K562 (cell line): ENCODE measurements around the gene WWTR1. TPM values are rescaled to one million over a fixed set of nuclear protein-coding genes. Genes with fewer than 3 reads are reported as not detected.

Experiments used
- ATAC-seq: fragments of 200-7000 bp; cut with Tn5 transposase; 3 replicates; pipeline ENCODE4 v1.9.1; 2020; ENCODE audit warnings: moderate library complexity
- BruUV-seq: library from RNA; stranded (reverse); fragments of 400-500 nt; replicated peaks from 2 replicates; lab custom pipeline; 2021; lab: Mats Ljungman, UMichigan
- CTCF ChIA-PET: fragments of 300-600 bp; formaldehyde crosslinking; extraction: SDS; loops from one replicate; lab custom pipeline; 2021; ENCODE audit warnings: low intra/inter-chr PET ratio; lab: Yijun Ruan, JAX
- POLR2A ChIA-PET: fragments of 300-600, 350-650 bp; sonication (Branson Sonifier 250); formaldehyde crosslinking; extraction: SDS; loops from one replicate; lab custom pipeline; 2021; ENCODE audit warnings: antibody characterized with exemption, inconsistent platforms; lab: Yijun Ruan, JAX
- DNase-seq, 4 experiments: peaks; one replicate each; pipeline versions ENCODE4 v3.0.0 to v3.0.0-alpha.2; 2011 to 2018; ENCODE audit warnings: low spot score in 3 of 4, mixed read lengths in 3 of 4; ENCODE audit errors: extremely low read depth in 1 of 4
- FAIRE-seq: peaks from 2 replicates; lab custom pipeline; 2011; peaks lifted over from hg19 to GRCh38; lab: Jason Lieb, UNC
- H2AFZ ChIP-seq: 2 replicates; pipeline ENCODE4 v1.6.0; 2011; ENCODE audit warnings: low read depth, low read length, control low read depth, inconsistent platforms
- H3K27ac ChIP-seq: fragments of 200-600 bp; 3 replicates; pipeline ENCODE4 v1.8.0; 2011; ENCODE audit warnings: low read depth, mild to moderate bottlenecking, control low read depth, inconsistent platforms, low read length, moderate library complexity, mixed read lengths; ENCODE audit errors: extremely low read depth
- H3K27me3 ChIP-seq, 2 experiments: fragments of 300-600 bp in 1 of 2; 2 replicates in 1 of 2; 3 replicates in 1 of 2; pipeline versions ENCODE4 v1.6.0 to v1.8.0; 2011; ENCODE audit warnings: inconsistent platforms in 2 of 2, low read length in 2 of 2, mild to moderate bottlenecking in 1 of 2, mixed read lengths in 1 of 2, moderate library complexity in 1 of 2; ENCODE audit not compliant: control insufficient read depth in 2 of 2, insufficient read depth in 2 of 2
- H3K36me3 ChIP-seq: fragments of 300-600 bp; 3 replicates; pipeline ENCODE4 v1.8.0; 2011; ENCODE audit warnings: mild to moderate bottlenecking, low read length, inconsistent platforms; ENCODE audit not compliant: control insufficient read depth, insufficient read depth
- H3K4me1 ChIP-seq, 2 experiments: fragments of 200-600 bp in 1 of 2; replicated peaks in 1 of 2; 2 replicates in 1 of 2; 3 replicates in 1 of 2; pipeline versions ENCODE4 v1.5.1 to v1.8.0; 2011; ENCODE audit warnings: inconsistent platforms in 2 of 2, low read length in 2 of 2, mild to moderate bottlenecking in 1 of 2, mixed read lengths in 1 of 2, moderate library complexity in 1 of 2; ENCODE audit not compliant: control insufficient read depth in 2 of 2, insufficient read depth in 2 of 2
- H3K4me2 ChIP-seq: 2 replicates; pipeline ENCODE4 v1.6.1; 2011; ENCODE audit warnings: low read length, control low read depth, inconsistent platforms, mixed read lengths; ENCODE audit not compliant: insufficient read depth
- H3K4me3 ChIP-seq: fragments of 200-600 bp; sonication (generic), shearing (Covaris generic); 2 replicates; pipeline ENCODE4 v1.5.1; 2016; ENCODE audit warnings: control low read depth, inconsistent platforms
- H3K79me2 ChIP-seq: fragments of 200-600 bp; 3 replicates; pipeline ENCODE4 v1.8.0; 2011; ENCODE audit warnings: low read length, inconsistent platforms; ENCODE audit not compliant: control insufficient read depth, insufficient read depth
- H3K9ac ChIP-seq, 2 experiments: 2 replicates each; pipeline versions ENCODE4 v1.6.0 to v1.6.1; 2011; ENCODE audit warnings: low read depth in 2 of 2, low read length in 2 of 2, control low read depth in 1 of 2, inconsistent platforms in 1 of 2, mild to moderate bottlenecking in 1 of 2, mixed read lengths in 1 of 2; ENCODE audit not compliant: insufficient read depth in 1 of 2
- H3K9me1 ChIP-seq: one replicate; pipeline ENCODE4 v1.6.0; 2011; ENCODE audit warnings: inconsistent platforms, mild to moderate bottlenecking, low read length, moderate library complexity; ENCODE audit not compliant: control insufficient read depth, insufficient read depth
- H3K9me3 ChIP-seq: replicated peaks from 2 replicates; pipeline ENCODE4 v1.5.1; 2011; ENCODE audit warnings: low read depth, low read length, inconsistent platforms; ENCODE audit not compliant: control insufficient read depth, insufficient read depth
- H4K20me1 ChIP-seq: replicated peaks from 2 replicates; pipeline ENCODE4 v1.6.1; 2011; ENCODE audit warnings: low read length, inconsistent platforms, mixed read lengths; ENCODE audit not compliant: control insufficient read depth, insufficient read depth
- EP400 ChIP-seq: fragments of 450-650 bp; IDR thresholded peaks from 2 replicates; pipeline ENCODE4 v1.6.1; 2017; ENCODE audit warnings: antibody characterized with exemption, mild to moderate bottlenecking, moderate library complexity
- FOSL1 ChIP-seq: fragments of 200-800 bp; sonication (Bioruptor generic); conservative IDR thresholded peaks from 2 replicates; pipeline ENCODE4 v1.6.1; 2016; ENCODE audit warnings: missing genetic modification characterization, missing compliant biosample characterization
- FOXA3 ChIP-seq, 2 experiments: fragments of 450-650 bp in 1 of 2; sonication (generic) in 1 of 2; formaldehyde crosslinking; IDR thresholded peaks in 1 of 2; conservative IDR thresholded peaks in 1 of 2; 2 replicates each; pipeline versions ENCODE4 v1.4.0 to v1.8.0; 2020 to 2022; ENCODE audit warnings: mild to moderate bottlenecking in 2 of 2, missing genetic modification reagents in 1 of 2
- HCFC1 ChIP-seq: IDR thresholded peaks from 2 replicates; pipeline ENCODE4 v1.6.1; 2012; ENCODE audit warnings: low read depth, low read length, improper control_type of control experiment
- HMG20B ChIP-seq: fragments of 250-450 bp; sonication (Bioruptor Pico); IDR thresholded peaks from 2 replicates; pipeline ENCODE4 v1.5.0; 2021; ENCODE audit warnings: mild to moderate bottlenecking
- MBD2 ChIP-seq: sonication (generic); IDR thresholded peaks from 2 replicates; pipeline ENCODE4 v1.6.1; 2016; ENCODE audit warnings: low read depth, borderline replicate concordance
- NR3C1 ChIP-seq: sonication (generic); formaldehyde crosslinking; IDR thresholded peaks from 2 replicates; pipeline ENCODE4 v1.8.1; 2022; ENCODE audit warnings: missing genetic modification reagents
- RCOR1 ChIP-seq, 2 experiments: IDR thresholded peaks; 2 replicates each; pipeline ENCODE4 v1.6.1; 2012; ENCODE audit warnings: low read depth in 2 of 2, low read length in 2 of 2, borderline replicate concordance in 1 of 2, improper control_type of control experiment in 1 of 2
- SREBF1 ChIP-seq: fragments of 150-350 bp; IDR thresholded peaks from 2 replicates; pipeline ENCODE4 v1.6.1; 2014; ENCODE audit warnings: antibody characterized with exemption, low read depth, low read length, borderline replicate concordance
- TRIM28 ChIP-seq: fragments of 450-650 bp; IDR thresholded peaks from 2 replicates; pipeline ENCODE4 v1.6.1; 2017
- ZNF316 ChIP-seq: fragments of 450-650 bp; IDR thresholded peaks from 2 replicates; pipeline ENCODE4 v1.6.1; 2016
- ZNF644 ChIP-seq: fragments of 200-800 bp; sonication (Bioruptor generic); IDR thresholded peaks from 2 replicates; pipeline ENCODE4 v1.6.1; 2016; ENCODE audit warnings: low read depth, missing genetic modification characterization, missing compliant biosample characterization
- ZNF766 ChIP-seq: fragments of 200-800 bp; sonication (Bioruptor generic); conservative IDR thresholded peaks from 2 replicates; pipeline ENCODE4 v1.6.1; 2016; ENCODE audit warnings: missing genetic modification characterization, missing compliant biosample characterization
- ZSCAN29 ChIP-seq: fragments of 450-650 bp; IDR thresholded peaks from 2 replicates; pipeline ENCODE4 v1.6.1; 2017
- WGBS: fragments of 100-300 bp; shearing (Covaris generic); methylation state at CpG from one replicate; pipeline ENCODE4 v1.1.6; 2016; ENCODE audit warnings: low coverage, mixed read lengths; ENCODE audit not compliant: insufficient coverage; ENCODE audit errors: missing lambda C conversion rate; 5-methylcytosine and 5-hydroxymethylcytosine counted together
- in situ Hi-C: fragments of 300-500 bp; cut with MboI; formaldehyde crosslinking; loops from 4 replicates; pipeline ENCODE4 v1.15.0; 2018; ENCODE audit warnings: inconsistent platforms, mixed read lengths
- intact Hi-C: fragments of 100-400 bp; cut with micrococcal nuclease; formaldehyde crosslinking; loops from 2 replicates; pipeline ENCODE4 v1.14.2; 2022
- polyA plus RNA-seq, 8 experiments: library from polyadenylated mRNA; depleted of rRNA in 4 of 8; stranded (reverse) in 5 of 8; unstranded in 3 of 8; fragments of >200 nt; fragmentation: Nextera tagmentation in 2 of 8; fragmentation: Illumina TruSeq in 1 of 8; extraction: Ambion mirVana in 2 of 8; extraction: Trizol in 1 of 8; gene quantifications; 2 replicates each; pipeline versions ENCODE4 v1.2.1 to v1.2.3, GENCODE V29; 2011 to 2014; ENCODE audit warnings: inconsistent platforms in 1 of 8, missing spikeins in 1 of 8
- total RNA-seq, 7 experiments: library from RNA; depleted of rRNA in 6 of 7; stranded (reverse); fragments of >200 nt in 6 of 7; fragmentation: Illumina TruSeq in 2 of 7; extraction: Trizol in 2 of 7; gene quantifications; 2 replicates each; pipeline versions ENCODE4 v1.2.1 to v1.2.3, GENCODE V29; 2011 to 2021; ENCODE audit warnings: low replicate concordance in 1 of 7
- TF ChIP-seq, protein P1 (sequence below): fragments of 450-650 bp; IDR thresholded peaks from 2 replicates; pipeline ENCODE4 v1.6.1; 2016
- TF ChIP-seq, protein P2 (sequence below): fragments of 250-450 bp; sonication (Bioruptor Pico); IDR thresholded peaks from 2 replicates; pipeline ENCODE4 v1.5.0; 2022; ENCODE audit warnings: mild to moderate bottlenecking

Gene WWTR1
- total and polyA plus RNA-seq, 9 of the 15 experiments (the other 6 are each of a cell fraction or from before 2014, with no cell fraction given) = 0.04 to 1.5 (median 0.60) TPM

DNA sequence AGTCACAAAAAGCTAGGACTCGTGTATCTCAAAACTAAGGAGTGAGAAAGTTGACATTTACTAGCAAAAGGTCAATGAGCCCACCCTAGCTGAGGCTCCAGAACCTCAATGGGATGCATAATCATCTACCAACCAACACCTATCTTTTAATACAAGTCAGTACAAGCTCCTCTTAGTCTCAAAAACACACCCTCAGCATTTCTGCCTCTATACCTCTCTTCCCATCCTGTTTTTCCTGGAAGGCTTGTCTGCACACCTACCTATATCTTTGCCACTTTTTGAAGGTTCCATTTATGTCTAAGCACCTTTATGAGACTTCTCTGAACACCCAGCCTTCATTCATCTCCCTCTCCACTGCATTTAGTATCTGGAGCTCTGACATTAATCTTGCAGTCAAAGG lies 10.0 kb downstream of the WWTR1 start:
- no peak for DNase-seq
- no peak for ATAC-seq
- H3K9ac ChIP-seq = no peak overlapping the region
- H3K27me3 ChIP-seq = no peaks in the 10 kb centered on the region
- ChIA-PET CTCF (no interaction called here), POLR2A (interaction anchor here (1.5 kb wide), 1 partner anchor 21 kb away, joined by 3 read pairs; no protein-coding TSS in a partner anchor)
- no peak overlapping the region for H3K4me2 ChIP-seq
- no peak for FAIRE-seq
- in situ Hi-C loops = no loop called here
- no peak overlapping the region for H3K4me3 ChIP-seq
- H2AFZ ChIP-seq = no peak overlapping the region
- no peaks in the 10 kb centered on the region for H4K20me1 ChIP-seq
- intact Hi-C loops = no loop called here
- 7% methylated on average over 1 of the region's 1 CpG for WGBS
- no peaks in the 10 kb centered on the region for H3K9me1 ChIP-seq
- no peaks in the 10 kb centered on the region for H3K9me3 ChIP-seq
- no peaks in the 10 kb centered on the region for H3K36me3 ChIP-seq
- H3K27ac ChIP-seq = no peak overlapping the region
- BruUV-seq = no TSS peak
- H3K4me1 ChIP-seq = peaks cover 0 to 2% of the 10 kb centered on the region in 2 experiments; a peak in 1 of 5 replicates
- TF ChIP-seq HCFC1 (no peak), HMG20B (CRISPR knock-in tag) (no peak), ZNF316 (peak; percentile 40; the same call in 1 of the 2 replicates), TRIM28 (no peak), ZNF644 (no peak), FOXA3 (CRISPR knock-in tag; conservative IDR thresholded peaks at IDR 0.05 in 1 of 2, IDR thresholded peaks at IDR 0.05 in 1 of 2) (no peak)
- H3K79me2 ChIP-seq = no peaks in the 10 kb centered on the region

DNA sequence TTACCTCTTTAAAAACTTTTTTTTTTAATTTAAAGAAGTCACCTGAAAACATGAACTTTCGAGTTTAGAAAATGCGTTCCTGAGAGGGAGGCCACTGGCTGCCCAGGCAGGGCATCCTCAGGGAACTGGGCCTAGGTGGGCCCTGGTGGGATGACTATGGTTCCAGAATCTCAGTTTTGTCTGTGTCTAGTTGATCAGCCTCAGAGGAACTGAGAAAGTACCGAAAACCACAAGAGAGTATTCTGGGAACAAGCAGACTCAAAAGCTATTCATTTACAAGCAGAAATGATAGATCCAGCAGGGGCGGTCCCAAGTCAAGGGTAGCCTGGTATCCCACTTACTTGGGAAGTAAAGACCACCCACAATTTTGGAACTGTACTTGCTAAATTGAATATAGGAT lies 10.5 kb downstream of the WWTR1 start:
- Histone ChIP-seq H3K9ac (no peak overlapping the region), H3K4me3 (no peak overlapping the region), H3K4me1 (peaks cover 0 to 2% of the 10 kb centered on the region in 2 experiments; a peak in 1 of 5 replicates), H4K20me1 (no peaks in the 10 kb centered on the region), H3K9me3 (no peaks in the 10 kb centered on the region), H3K9me1 (no peaks in the 10 kb centered on the region), H3K27ac (no peak overlapping the region), H3K27me3 (no peaks in the 10 kb centered on the region), H3K36me3 (no peaks in the 10 kb centered on the region), H3K4me2 (no peak overlapping the region), H2AFZ (no peak overlapping the region), H3K79me2 (no peaks in the 10 kb centered on the region)
- DNase-seq (no peak), ATAC-seq (no peak), FAIRE-seq (no peak)
- intact Hi-C loops = no loop called here
- WGBS = 17% methylated on average over 4 of the region's 4 CpGs
- in situ Hi-C loops = no loop called here
- POLR2A ChIA-PET = interaction anchor here (1.5 kb wide), 1 partner anchor 20 kb away, joined by 3 read pairs; no protein-coding TSS in a partner anchor
- CTCF ChIA-PET = no interaction called here
- BruUV-seq = no TSS peak
- TF ChIP-seq MBD2 = no peak
- TF ChIP-seq NR3C1 (CRISPR knock-in tag) = no peak
- TF ChIP-seq, protein P1, sequence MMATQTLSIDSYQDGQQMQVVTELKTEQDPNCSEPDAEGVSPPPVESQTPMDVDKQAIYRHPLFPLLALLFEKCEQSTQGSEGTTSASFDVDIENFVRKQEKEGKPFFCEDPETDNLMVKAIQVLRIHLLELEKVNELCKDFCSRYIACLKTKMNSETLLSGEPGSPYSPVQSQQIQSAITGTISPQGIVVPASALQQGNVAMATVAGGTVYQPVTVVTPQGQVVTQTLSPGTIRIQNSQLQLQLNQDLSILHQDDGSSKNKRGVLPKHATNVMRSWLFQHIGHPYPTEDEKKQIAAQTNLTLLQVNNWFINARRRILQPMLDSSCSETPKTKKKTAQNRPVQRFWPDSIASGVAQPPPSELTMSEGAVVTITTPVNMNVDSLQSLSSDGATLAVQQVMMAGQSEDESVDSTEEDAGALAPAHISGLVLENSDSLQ = no peak
- TF ChIP-seq ZSCAN29 = no peak
- TF ChIP-seq RCOR1 (IDR thresholded peaks at IDR 0.05; ENCODE audit: borderline replicate concordance in 1 of 2, low read depth in 2 of 2, low read length in 2 of 2) = no peak
- TF ChIP-seq SREBF1 = no peak
- no peak for TF ChIP-seq ZNF766 (CRISPR knock-in tag)
- TF ChIP-seq FOSL1 = no peak
- TF ChIP-seq, protein P2, sequence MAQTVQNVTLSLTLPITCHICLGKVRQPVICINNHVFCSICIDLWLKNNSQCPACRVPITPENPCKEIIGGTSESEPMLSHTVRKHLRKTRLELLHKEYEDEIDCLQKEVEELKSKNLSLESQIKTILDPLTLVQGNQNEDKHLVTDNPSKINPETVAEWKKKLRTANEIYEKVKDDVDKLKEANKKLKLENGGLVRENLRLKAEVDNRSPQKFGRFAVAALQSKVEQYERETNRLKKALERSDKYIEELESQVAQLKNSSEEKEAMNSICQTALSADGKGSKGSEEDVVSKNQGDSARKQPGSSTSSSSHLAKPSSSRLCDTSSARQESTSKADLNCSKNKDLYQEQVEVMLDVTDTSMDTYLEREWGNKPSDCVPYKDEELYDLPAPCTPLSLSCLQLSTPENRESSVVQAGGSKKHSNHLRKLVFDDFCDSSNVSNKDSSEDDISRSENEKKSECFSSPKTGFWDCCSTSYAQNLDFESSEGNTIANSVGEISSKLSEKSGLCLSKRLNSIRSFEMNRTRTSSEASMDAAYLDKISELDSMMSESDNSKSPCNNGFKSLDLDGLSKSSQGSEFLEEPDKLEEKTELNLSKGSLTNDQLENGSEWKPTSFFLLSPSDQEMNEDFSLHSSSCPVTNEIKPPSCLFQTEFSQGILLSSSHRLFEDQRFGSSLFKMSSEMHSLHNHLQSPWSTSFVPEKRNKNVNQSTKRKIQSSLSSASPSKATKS = no peak
- TF ChIP-seq EP400 = no peak
